Stimulated activated CD4-positive, alpha-beta T cell treated with anti-CD3 and anti-CD28 coated beads, Interleukin-12 subunit alpha, Interleukin-12 subunit beta, amount 100 ng/mL, for 48 hours (primary cell): ENCODE data around the gene IFNA6.
"Not testable (repeated sequence)": the region's sequence is repeated elsewhere in the genome, so short reads cannot be mapped to it uniquely, and the experiment has no call there.

Source experiments
- DNase-seq, 3 donors: peaks; one replicate each; pipeline ENCODE4 v3.0.0-alpha.2; 2020; ENCODE audit warnings: low read depth in 2 of 3, low spot score in 1 of 3

The IFNA6 gene

GRCh38 chr9:21350787-21351186, at the start of gene IFNA6:
IFNA6 (minus strand) TSS chr9:21350887; CDS start chr9:21350887, 0 bp downstream.
- no peak for DNase-seq

GRCh38 chr9:21399956-21400355, 49.3 kb upstream of the IFNA6 start:
- no peak for DNase-seq

GRCh38 chr9:21398955-21399489, 48.3 kb upstream of the IFNA6 start:
- DNase-seq: no peak

GRCh38 chr9:21395778-21396717, 45.4 kb upstream of the IFNA6 start:
- DNase-seq: peak in 2 of 3 donors; percentile 41 to 43

- DNase-seq: no peak
Measured at GRCh38 chr9:21392270-21392669, 41.6 kb upstream of the IFNA6 start.

- no peak for DNase-seq
Measured at GRCh38 chr9:21385131-21385670, 34.5 kb upstream of the IFNA6 start, which contains the start of gene IFNA2. IFNA2 (minus strand) TSS chr9:21385398; CDS start chr9:21385329, 69 bp downstream.

- no peak for DNase-seq
Measured at GRCh38 chr9:21383627-21384026, 32.9 kb upstream of the IFNA6 start.

- no peak for DNase-seq
Measured at GRCh38 chr9:21381448-21382339, 31.0 kb upstream of the IFNA6 start.

- DNase-seq: not testable (repeated sequence)
Measured at GRCh38 chr9:21371467-21371866, 20.8 kb upstream of the IFNA6 start.

GRCh38 chr9:21367957-21368356, 17.3 kb upstream of the IFNA6 start, which contains the start of gene IFNA13:
IFNA13 (minus strand) TSS chr9:21368057; CDS start chr9:21368010, 47 bp downstream.
- no peak for DNase-seq

GRCh38 chr9:21367169-21367568, 16.5 kb upstream of the IFNA6 start:
- DNase-seq: not testable (repeated sequence)

GRCh38 chr9:21362287-21362686, 11.6 kb upstream of the IFNA6 start:
- no peak for DNase-seq

- DNase-seq: peak in 1 of 3 donors; percentile 6
Measured at GRCh38 chr9:21357479-21358460, 7.1 kb upstream of the IFNA6 start.

GRCh38 chr9:21348430-21348970, 2.2 kb downstream of the IFNA6 start:
- no peak for DNase-seq

GRCh38 chr9:21340735-21341134, 10.0 kb downstream of the IFNA6 start:
- no peak for DNase-seq

GRCh38 chr9:21336457-21336856, 14.2 kb downstream of the IFNA6 start:
- no peak for DNase-seq

- peak; percentile 72 to 87 (median 81) for DNase-seq
Measured at GRCh38 chr9:21334701-21335632, 15.7 kb downstream of the IFNA6 start, which contains the start of gene KLHL9. KLHL9 (minus strand) TSS chr9:21335404; CDS start chr9:21334859, 545 bp downstream.

- no peak for DNase-seq
Measured at GRCh38 chr9:21333226-21333625, 17.5 kb downstream of the IFNA6 start.
